Hepatocyte (in vitro differentiated cells): ENCODE data around the gene MYL3. TPM values are rescaled to one million over a fixed set of nuclear protein-coding genes. Genes with fewer than 3 reads are reported as not detected.

ENCODE experiments used
- DNase-seq: peaks from one replicate; pipeline ENCODE4 v3.0.0-alpha.2; 2016; ENCODE audit warnings: low spot score
- H2AFZ ChIP-seq: fragments of 200-600 bp; sonication (generic); 2 replicates; pipeline ENCODE4 v1.6.0; 2016; ENCODE audit warnings: antibody characterized with exemption, mild to moderate bottlenecking
- H3K27ac ChIP-seq: fragments of 200-600 bp; sonication (generic); 2 replicates; pipeline ENCODE4 v1.5.1; 2016; ENCODE audit warnings: mild to moderate bottlenecking
- H3K27me3 ChIP-seq: fragments of 200-600 bp; sonication (generic); 2 replicates; pipeline ENCODE4 v1.6.1; 2016
- H3K36me3 ChIP-seq: fragments of 200-600 bp; sonication (generic); replicated peaks from 2 replicates; pipeline ENCODE4 v1.5.1; 2016; ENCODE audit warnings: low read depth; ENCODE audit not compliant: insufficient read depth
- H3K4me1 ChIP-seq: fragments of 200-600 bp; sonication (generic); 2 replicates; pipeline ENCODE4 v1.5.1; 2016; ENCODE audit warnings: mild to moderate bottlenecking, moderate library complexity; ENCODE audit not compliant: insufficient read depth
- H3K4me2 ChIP-seq: fragments of 200-600 bp; sonication (generic); 2 replicates; pipeline ENCODE4 v1.6.0; 2016
- H3K4me3 ChIP-seq: fragments of 200-600 bp; sonication (generic); 2 replicates; pipeline ENCODE4 v1.5.1; 2016; ENCODE audit warnings: mild to moderate bottlenecking
- H3K79me2 ChIP-seq: fragments of 200-600 bp; sonication (generic); 2 replicates; pipeline ENCODE4 v1.6.0; 2017; ENCODE audit warnings: mild to moderate bottlenecking
- H3K9me2 ChIP-seq: fragments of 200-600 bp; sonication (generic); replicated peaks from 2 replicates; pipeline ENCODE4 v1.6.0; 2017; ENCODE audit warnings: mild to moderate bottlenecking; ENCODE audit not compliant: insufficient read depth
- H3K9me3 ChIP-seq: fragments of 200-600 bp; sonication (generic); 2 replicates; pipeline ENCODE4 v1.5.1; 2016; ENCODE audit warnings: low read depth, mild to moderate bottlenecking
- H4K20me1 ChIP-seq: fragments of 200-600 bp; sonication (generic); 2 replicates; pipeline ENCODE4 v1.6.0; 2016; ENCODE audit warnings: mild to moderate bottlenecking; ENCODE audit not compliant: insufficient read depth, poor library complexity, severe bottlenecking
- CTCF ChIP-seq: fragments of 200-600 bp; sonication (generic); IDR thresholded peaks from 2 replicates; pipeline ENCODE4 v1.5.1; 2016; ENCODE audit warnings: antibody characterized with exemption, mild to moderate bottlenecking; ENCODE audit not compliant: poor library complexity
- EZH2 ChIP-seq: fragments of 200-600 bp; sonication (generic); IDR thresholded peaks from 2 replicates; pipeline ENCODE4 v1.6.1; 2016; ENCODE audit warnings: antibody characterized with exemption, mild to moderate bottlenecking, borderline replicate concordance
- EZH2phosphoT487 ChIP-seq: fragments of 200-600 bp; sonication (generic); IDR thresholded peaks from one replicate; pipeline ENCODE4 v1.6.1; 2018; ENCODE audit warnings: antibody characterized with exemption, mild to moderate bottlenecking, low read depth, moderate library complexity; ENCODE audit not compliant: unreplicated experiment, severe bottlenecking
- WGBS: methylation state at CpG from one replicate; pipeline ENCODE4 v1.1.6; 2016; ENCODE audit warnings: low lambda C conversion rate; ENCODE audit errors: missing lambda C conversion rate; 5-methylcytosine and 5-hydroxymethylcytosine counted together
- polyA plus RNA-seq: library from polyadenylated mRNA; unstranded; fragments of >200 nt; fragmentation: Nextera tagmentation; extraction: Ambion mirVana; gene quantifications from 2 replicates; pipeline ENCODE4 v1.2.1, GENCODE V29; 2016
- total RNA-seq: library from RNA; depleted of rRNA; stranded (reverse); fragments of >200 nt; gene quantifications from 2 replicates; pipeline ENCODE4 v1.2.3, GENCODE V29; 2014

The MYL3 gene
- total and polyA plus RNA-seq, 2 experiments from 2014 or later = 9.5 to 9.7 TPM

DNA sequence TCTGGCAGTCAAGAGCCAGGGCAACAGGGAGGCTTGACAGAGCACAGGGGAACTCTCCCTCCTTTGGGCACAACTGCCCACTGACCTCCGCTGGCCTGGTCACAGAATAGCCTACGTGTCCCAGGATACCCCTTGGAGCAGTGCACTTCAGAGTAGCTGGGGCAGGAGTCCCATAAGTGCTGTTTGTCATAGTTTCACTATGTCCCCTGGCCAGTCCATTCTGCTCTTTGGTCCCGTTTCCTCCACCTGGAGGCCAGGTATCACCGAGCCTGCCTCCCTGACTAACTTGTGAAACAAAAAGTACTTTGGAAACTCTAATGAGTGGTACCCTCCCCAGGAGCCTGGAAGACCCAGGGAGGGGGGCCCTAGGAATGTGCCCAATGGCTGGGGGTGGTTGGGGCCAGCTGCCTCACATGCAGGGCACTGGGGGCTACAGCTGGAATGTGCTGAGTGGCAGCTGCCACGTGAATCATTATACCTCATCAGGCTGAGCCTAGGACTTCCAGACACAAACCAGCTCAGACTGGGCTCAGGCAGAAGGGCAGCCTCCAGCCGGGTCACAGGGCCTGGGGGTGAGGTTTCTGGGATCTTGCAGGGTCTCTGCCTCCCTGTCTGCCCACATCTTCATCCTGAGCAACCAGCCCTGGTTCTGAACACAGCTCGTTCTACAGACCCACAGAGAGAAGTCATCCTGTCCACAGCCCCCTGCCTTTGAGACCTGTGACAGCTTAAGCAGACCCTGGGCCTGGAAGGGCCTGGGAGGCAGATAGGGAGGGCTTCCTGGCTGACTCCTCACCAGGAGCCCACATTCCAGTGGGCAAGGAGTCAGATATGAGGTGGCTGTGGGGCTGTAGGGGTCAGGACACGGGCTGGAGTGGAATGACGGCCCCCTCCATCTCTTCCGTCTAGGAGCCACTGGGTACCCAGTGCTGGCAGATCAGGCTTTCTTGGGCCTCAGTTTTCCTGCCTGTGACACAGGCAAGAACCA lies 13.4 kb upstream of the MYL3 start:
- H3K79me2 ChIP-seq = peaks cover 9% of the 10 kb centered on the region
- no peak for TF ChIP-seq EZH2
- TF ChIP-seq EZH2phosphoT487 = no peak
- no peak for TF ChIP-seq CTCF
- no peak overlapping the region for H3K4me2 ChIP-seq
- H3K36me3 ChIP-seq = no peaks in the 10 kb centered on the region
- H4K20me1 ChIP-seq = no peaks in the 10 kb centered on the region
- H3K9me2 ChIP-seq = no peaks in the 10 kb centered on the region
- H3K9me3 ChIP-seq = no peaks in the 10 kb centered on the region
- no peak overlapping the region for H2AFZ ChIP-seq
- DNase-seq = no peak
- H3K4me3 ChIP-seq = no peak overlapping the region
- H3K27me3 ChIP-seq = peaks cover 12% of the 10 kb centered on the region
- H3K4me1 ChIP-seq = peaks cover 66% of the 10 kb centered on the region
- 76% methylated on average over 10 of the region's 10 CpGs for WGBS
- H3K27ac ChIP-seq = peak overlapping the region; percentile 60

DNA sequence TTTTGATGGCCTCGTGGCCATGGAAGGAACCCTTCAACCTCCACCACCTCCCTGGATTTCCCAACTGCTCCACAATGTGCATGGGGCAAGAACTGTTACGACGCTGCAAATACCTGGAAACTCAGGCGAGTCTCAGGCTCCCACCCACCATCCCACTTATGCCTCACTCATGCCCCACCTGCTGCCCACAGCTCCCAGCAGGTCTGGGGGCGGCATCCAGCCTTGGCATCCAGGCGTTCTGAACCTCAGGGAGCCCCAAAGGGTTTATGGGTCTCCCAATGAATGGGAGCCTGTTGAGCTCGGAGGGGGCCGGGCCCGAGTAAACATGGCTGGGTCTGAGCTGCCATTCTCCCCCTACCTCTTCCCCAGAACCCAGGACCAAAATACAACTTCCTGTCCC lies 12.3 kb upstream of the MYL3 start:
- no peaks in the 10 kb centered on the region for H3K9me2 ChIP-seq
- H3K79me2 ChIP-seq = no peaks in the 10 kb centered on the region
- TF ChIP-seq EZH2phosphoT487 (no peak), CTCF (no peak), EZH2 (no peak)
- no peak overlapping the region for H3K27ac ChIP-seq
- no peak overlapping the region for H3K4me3 ChIP-seq
- H4K20me1 ChIP-seq = no peaks in the 10 kb centered on the region
- H3K36me3 ChIP-seq = no peaks in the 10 kb centered on the region
- peaks cover 2% of the 10 kb centered on the region for H3K27me3 ChIP-seq
- WGBS = 96% methylated on average over 9 of the region's 9 CpGs
- no peak overlapping the region for H3K4me2 ChIP-seq
- H2AFZ ChIP-seq = no peak overlapping the region
- no peak for DNase-seq
- H3K4me1 ChIP-seq = peaks cover 63% of the 10 kb centered on the region
- H3K9me3 ChIP-seq = no peaks in the 10 kb centered on the region

- Histone ChIP-seq H3K4me3 (no peak overlapping the region), H3K79me2 (no peaks in the 10 kb centered on the region), H4K20me1 (no peaks in the 10 kb centered on the region), H3K9me2 (no peaks in the 10 kb centered on the region), H3K36me3 (no peaks in the 10 kb centered on the region), H2AFZ (no peak overlapping the region), H3K27me3 (no peaks in the 10 kb centered on the region), H3K4me1 (peaks cover 61% of the 10 kb centered on the region), H3K9me3 (no peaks in the 10 kb centered on the region), H3K27ac (peak overlapping the region; percentile 42), H3K4me2 (peak overlapping the region; percentile 41)
- peak; percentile 55 for DNase-seq
- WGBS = 53% methylated on average over 18 of the region's 18 CpGs
- no peak for TF ChIP-seq EZH2phosphoT487
- no peak for TF ChIP-seq CTCF
- no peak for TF ChIP-seq EZH2
Observed at GRCh38 chr3:46874430-46874829, 11.2 kb upstream of the MYL3 start.
